Measurements from ENCODE around the gene RAB31.
A peak's percentile ranks its signal among the peaks of the same experiment; 100 is the strongest.

The RAB31 gene

DNA sequence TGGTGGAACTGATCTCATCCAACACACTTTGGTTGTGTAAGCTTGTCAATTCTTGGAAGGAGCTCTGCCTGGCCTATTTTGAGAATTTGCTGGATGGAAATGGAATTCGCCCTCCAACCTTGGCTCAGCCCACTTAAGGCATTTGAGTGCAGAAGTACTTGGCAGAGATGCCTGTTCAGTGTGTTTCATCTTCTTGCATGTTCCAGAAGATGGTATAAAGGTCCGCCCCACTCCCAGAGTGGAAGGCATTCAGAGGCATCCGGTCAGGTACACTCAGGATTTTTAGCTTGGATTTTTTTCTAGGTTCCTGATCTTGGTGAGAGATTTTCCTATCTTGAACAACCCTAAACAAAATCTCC, 116.4 kb downstream of the RAB31 start:
- DNase-seq, result no peak

DNA sequence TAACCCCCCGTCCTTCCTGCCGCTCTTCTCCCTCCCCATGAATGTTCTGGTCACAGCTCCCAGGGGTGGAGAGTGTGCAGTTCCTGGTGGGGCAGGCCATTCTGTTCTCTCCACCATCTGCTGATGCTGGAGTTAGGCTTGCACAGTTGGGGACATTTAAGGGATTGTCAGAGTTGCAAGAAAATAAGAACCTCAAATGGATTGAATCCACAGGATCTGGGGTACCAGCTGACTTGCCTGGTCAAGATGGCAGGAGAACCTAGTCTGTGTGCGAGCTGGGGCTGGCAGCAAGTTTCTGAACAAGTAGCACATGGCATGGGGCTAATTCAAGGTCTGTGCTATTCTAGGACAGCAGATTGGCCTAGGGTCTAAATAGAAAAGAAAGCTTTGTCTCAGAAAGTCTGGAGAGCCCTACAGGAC, 116.9 kb downstream of the RAB31 start:
- no peak for DNase-seq

DNA sequence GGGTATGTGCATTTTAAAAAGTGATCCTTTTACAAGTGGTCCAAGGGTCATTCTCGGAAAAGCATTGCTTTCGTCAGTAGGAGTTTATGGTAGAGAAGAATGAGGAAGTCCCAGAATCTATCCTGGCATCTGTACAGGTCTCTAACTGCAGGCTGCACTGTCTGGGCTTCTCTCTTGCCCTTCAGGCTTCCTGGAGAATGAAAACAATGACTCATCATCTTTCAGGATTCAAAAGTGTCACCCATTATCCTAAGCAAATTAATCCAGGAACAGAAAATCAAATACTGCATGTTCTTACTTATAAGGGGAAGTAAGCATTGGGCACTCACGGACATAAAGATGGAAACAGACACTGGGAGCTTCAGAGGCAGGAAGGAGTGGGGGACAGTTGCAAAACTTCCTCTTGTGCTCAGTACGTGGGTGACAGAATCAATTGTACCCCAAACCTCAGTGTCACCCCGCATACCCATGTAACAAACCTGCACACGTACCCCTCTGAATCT, 117.5 kb downstream of the RAB31 start:
- DNase-seq, result no peak

DNA sequence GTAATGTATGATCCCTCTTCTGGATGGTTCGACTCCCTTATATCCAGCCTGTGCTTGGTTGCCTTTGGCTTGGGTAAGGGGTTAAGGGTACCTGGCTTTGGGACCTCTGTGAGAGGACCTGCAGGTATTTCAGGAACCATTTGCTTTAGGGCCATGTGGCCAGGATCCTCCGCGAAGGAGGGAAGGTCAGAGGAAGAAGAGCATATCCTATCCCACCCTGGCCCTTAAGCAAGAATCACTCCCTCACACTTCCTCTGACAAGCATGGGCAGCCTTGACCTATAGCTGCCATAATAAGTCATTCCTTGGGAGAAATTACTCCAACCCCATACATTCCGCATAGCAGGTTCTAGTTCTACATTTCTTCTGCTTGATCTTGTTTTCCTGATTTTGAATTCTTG, 118.6 kb downstream of the RAB31 start:
- DNase-seq, result no peak

DNA sequence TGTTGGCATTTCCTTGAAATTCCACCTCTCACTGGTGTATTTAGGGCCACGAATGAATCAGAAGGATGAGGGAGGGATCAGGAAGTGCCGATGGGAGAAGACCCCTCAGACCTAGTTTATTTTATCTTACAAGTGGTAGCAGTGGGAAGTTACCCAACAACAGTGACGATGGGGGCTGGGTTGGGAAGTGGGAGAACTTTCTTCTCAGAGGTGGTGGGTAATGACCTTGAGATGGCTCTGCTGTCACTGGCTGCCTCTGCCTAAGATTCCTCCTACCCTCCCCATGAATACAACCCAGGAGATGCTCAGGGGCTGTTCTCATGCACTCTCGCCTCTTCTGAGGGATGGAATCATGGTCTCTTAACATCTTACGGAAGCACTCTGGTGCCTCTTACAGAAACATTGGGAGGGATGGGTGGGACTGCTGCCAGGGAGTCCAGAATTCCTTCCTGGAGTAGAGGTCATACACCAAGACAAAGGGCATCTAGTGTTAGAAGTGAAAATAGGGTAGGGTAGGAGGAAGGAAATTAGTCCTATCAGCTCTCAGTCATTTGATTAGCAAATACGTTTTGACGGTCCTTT, 119.2 kb downstream of the RAB31 start:
- no peak for DNase-seq

DNA sequence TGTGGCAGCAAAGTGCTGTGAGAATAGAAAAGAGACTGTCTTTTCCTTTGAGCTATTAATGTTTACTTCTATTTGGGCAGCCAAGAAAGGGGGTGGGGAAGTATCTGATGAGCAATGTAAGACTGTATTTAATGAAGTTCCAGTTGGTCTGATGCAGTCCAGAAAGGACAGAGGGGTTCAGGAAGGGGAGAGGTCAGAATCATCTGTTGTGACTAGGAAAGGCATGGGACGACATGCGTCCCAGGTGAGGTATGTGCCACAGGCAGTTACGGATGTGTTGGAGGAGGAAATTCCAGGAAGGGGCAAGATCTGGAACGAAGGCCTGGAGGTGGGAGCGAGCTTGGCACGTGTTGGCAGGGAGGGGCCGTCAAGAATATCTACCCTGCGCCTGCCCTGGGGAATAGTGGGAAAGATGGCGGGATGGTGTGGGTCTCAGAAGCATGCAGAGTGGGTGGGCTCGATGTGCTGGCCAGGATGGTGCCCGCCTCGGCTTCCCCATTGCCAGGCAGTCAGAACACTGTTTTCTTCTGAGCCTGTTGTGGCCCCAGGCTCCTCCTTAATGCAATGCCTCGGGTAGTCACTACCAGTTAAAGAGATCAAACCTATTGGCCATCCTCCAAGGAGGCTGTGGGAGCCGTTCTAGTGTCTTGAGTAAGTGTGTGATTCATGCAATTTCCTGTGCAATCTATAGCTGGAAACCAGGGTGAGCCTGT, 119.8 kb downstream of the RAB31 start:
- DNase-seq, result peak; percentile 6

DNA sequence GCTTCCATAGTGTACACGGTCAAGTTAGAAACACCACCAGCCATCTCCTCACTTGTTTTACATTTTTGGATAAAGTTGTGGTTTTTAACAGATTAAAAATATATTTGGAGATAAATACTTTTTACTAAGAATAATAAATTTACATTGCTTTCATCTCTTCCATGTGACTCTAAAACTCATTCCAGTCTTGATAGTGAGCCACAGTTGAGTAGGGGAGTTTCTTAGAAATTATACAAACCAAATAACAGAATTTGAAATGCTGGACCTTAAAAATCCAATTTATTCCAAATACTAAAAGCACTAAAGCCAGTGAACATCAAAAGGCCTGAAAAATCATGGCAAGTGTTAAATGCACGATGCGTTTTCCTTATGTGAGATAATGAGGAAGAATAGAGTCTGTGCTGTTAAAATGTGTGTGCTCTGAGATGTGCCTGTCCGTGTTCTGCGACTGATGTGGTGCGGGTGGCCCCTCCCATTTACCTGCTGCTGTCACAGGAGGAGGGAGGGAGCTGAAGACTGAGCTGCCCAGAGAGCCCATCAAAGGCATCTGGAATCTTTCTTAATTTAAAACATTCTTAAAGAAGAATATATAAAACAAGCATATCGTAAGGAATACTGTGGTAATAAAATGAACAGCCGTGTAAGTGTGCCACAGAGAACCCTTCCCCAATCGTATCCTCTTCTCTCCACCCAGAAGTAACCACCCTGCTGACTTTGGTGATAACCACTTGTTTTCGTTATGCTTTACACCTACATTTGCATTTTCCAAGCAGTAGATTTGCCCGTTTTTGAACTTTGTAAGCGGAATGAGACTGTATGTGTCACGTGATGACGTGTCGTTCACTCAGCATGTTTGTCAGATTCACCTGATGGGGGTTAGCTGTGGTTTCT, 120.7 kb downstream of the RAB31 start:
- DNase-seq, result no peak

DNA sequence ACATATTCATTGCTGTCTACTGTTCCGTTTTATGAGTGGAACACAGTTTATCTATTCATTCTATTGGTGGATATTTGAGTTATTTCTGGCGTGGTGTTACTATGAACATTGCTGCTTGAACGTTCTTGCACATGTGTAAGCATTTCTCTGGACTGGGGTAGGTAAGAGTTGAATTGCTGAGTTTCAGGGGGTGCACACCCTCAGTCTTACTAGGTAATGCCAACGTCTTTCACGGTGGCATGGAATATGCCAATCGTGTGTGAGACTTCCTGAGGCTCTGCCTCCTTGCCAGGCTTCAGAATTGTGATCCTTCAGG, 121.3 kb downstream of the RAB31 start:
- no peak for DNase-seq

DNA sequence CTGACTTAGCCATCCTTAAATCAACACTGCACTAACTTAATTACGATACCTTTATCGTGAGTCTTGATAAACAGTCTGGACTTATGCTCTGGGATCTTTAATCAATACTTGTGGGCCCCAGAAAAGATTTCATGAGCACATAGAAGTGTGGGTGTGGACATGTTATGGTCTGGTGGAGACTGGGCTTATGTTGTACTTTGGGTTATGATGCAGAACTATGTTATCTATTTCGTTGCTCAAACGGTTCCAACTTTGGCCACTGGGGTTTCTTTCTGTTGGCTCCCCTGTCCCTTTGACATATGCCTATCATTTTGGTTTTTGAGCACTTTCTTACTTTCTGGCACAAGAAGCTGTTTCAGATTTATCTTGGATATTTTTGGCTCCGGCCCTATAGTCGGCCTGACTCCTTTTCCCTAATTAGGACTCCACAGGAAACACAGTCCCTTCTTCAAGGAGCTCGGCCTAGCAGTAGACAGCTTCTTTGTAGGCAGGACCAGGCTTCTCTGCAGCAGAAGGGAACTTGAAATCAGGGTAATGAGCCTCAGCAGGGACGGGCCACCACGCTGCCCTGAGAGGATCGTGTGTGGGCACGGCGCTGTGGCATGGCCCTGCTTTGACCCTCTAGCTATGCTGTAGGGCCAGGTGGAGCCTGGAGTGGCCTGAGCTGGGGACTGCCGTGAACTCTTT, 123.1 kb downstream of the RAB31 start:
- no peak for DNase-seq

DNA sequence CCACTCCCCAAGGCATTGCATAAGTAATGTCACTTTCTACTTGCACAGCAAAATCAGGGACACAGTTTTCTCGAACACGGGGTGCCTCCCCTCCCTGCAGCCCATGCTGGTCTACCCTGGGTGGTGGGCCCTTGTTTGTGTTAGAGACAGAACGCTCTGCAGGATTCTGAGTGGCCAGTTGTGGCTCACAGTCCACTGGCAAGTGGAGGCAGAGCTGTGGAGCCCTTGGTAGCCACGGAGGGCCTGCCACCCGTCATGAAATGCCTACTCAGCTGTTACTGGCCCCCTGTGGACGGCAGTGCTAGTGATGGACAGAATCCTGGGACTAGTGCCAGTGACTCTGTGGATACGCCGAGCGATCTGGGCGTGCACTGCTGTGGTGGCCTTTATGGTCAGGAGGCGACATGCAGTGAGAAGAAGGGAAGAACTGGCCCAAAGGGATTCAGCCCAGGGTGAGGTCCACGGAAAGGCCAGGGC, 123.7 kb downstream of the RAB31 start:
- no peak for DNase-seq

DNA sequence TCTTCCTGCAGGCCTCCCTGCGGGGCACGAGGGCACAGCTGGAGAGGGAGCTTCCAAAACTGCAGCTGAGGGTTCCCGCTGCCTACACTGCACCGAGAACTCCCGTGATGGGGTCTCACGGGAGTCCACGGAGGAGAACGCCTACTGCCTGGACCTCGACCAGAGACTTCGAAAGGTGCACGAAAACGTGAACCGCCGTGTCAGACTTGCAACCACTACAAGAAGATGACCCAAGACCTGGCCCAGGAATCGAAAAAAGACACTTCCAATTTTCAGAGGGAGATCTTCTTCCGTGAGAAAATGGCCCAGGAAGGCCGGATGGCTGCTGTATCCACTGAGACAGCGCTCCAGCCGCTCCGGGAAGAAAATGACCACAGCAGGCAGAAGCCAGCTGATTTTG, 124.8 kb downstream of the RAB31 start:
- DNase-seq, result no peak

DNA sequence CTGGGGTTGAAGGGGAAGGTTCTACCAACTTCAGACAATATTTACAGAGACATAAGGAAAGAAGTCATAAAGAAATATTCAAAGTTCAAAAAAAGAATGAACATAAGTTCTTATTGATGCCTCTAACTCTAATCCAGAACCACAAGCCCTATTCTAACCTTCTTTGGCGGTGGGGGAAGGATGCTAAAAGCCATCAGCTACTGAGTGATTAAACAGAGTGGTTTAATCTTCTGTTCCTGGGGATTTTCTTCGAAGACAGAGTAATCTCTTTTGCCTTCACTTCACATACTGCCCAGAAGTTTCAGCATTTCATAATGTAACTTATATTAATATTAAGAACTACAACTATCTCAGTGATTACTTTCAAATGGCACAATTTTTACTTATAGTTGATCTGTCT, 126.5 kb downstream of the RAB31 start:
- no peak for DNase-seq

DNA sequence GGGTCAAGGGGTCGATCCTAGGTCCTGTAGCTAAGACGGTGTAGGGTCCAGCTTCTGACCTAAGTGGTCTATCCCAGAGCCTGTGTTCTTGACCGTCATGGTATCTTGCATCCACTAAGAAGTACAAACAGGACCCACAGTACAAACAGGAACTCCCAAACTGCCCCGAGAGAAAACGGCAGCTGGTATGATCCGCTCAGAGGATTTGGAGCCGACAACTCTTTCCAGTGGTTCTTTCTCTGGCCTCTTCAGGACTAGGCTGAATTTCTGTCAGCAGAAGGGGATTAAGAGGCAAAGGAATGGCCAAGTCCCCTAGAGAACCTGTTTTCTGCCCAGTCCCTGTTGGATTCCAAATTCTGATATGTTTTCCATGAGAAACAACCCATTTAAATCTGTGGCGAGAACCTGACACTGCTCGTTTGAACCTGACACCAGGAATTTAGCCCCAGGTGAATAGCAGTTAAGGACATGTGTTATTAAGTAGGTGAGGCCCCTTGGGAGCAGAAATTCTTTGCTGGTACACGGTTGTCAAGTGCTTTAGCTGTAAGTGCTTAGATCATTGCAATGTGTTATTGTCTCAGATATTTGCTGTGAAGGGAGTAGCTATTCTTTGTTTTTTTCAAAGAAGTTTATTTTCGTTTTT, 127.1 kb downstream of the RAB31 start:
- no peak for DNase-seq

DNA sequence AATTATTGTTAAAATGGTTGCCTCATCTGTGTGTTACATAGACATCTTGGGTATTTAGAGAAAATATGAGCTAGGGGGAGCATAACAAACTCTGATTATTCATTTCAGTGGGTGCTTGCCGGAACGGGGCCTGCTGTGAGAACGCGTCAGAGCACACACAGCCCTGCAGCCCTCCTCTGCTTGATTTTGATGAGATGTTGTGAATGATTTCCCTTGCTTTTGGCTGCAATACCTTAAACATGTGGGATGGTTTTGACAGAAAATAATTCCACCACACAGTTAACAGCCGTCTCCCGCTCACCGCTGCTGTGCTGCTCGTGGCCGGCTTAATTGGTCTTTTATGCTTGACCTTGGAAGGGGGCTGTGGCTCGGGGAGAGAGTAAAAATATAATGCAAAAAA, 127.7 kb downstream of the RAB31 start:
- DNase-seq, result no peak

DNA sequence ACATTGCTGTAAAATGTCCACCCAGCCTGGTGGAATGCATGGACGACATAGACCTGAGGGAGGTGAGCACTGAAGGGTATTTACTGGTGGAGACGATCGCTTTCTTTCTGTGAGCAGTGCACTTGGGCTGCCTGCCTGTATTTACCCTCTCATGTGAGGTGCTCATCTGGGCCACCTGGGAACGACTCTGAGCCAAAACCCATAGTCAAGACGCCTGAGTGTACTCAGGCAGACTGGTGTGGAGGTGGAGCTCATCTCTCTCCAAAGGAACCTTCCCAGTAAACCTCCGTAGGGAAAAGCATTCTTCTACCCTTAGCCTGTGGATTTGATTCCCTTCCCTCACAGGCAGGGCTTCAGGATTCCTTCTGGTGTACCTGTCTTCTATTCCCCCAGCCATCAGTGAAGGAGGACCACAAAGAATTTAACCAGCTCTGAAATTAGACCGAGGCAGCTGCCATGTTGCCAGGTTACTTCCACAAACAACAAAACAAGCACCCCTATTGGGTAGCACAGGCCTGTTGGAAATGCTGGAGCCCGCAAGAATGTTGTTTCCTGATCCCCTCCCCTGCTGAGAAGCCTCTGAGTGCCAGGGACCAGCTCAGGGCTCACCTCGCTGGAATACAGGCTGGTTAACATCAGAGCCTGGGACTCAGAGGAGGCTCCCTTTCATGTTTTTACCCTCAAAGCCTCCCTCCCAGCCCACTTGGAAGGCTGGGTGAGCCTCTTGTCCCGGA, 130.2 kb downstream of the RAB31 start:
- DNase-seq, result no peak

DNA sequence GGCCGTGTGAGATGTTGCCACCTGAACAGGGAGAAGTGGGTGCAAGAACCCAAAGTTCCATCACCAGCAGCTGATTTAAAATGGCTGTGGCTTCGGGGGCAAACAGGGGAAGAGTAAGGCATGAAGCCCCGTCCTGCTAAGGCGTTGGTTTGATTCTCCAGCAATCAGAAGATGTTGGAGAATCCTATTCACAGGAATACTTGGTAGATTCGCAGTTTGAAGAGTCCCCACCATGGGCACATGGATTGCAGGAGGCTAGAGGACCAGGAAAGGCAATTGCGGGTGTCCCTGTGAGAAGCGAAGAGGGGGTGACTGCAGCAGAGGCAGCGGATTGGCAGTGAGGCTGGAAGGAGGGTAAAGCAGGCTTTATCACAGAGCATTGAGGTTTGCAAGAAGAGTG, 131.1 kb downstream of the RAB31 start:
- no peak for DNase-seq

DNA sequence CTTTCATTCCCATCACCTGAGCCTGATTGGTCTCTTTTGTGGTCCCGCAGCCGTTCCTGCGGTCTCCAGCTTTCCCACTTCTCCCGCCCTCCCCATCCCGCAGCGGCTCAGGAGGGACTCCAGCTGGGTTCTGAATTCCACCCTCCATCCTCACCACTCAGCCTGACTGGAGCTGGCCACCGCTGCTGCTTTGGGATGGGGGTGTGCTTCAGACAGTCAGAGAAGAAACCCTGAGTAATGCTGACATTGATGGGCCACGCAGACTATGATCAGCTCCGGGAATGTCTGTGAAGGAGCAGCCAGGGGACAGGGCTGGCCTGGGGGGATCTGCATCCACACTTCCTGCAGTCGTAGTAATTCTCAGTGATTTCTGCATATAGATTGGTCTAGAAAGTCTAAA, 131.8 kb downstream of the RAB31 start:
- DNase-seq, result no peak

DNA sequence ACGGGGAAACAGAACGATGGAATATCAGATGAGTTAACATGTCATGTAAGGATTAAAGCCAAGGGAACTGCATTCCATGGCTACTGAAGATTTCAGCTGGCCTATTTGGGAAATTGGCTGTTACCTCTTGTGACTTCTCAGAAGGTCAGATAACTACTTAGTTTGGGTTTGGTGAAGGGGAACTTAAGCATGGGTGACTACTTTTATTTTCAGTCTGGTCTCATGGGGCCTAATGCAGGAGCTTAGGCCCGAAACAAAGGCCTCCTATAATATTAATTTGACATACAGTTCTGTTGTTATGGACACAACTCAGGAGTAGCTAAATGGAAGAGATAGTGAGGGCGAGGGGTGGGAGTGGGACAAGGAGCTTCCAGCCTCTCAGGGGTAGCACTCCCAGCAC, 133.7 kb downstream of the RAB31 start:
- no peak for DNase-seq

DNA sequence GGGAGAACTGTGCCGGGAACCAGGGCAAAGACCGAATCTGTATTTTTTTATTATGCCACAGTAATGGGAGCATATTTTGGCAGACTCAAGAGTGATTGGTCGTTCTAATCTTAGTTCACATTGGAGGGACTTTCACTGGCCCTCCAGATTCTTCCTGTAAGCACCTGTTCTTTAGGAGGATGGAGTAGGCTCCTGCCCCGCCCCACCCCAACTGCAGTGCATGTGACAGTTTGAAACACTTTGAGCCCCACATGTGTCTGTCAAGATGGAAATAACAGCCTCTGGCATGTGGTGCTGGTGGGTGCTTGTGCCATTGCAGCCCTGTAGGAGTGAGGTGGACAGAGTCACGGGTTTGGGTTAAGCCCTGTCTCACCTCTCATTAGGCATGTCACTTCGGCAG, 134.3 kb downstream of the RAB31 start:
- no peak for DNase-seq

DNA sequence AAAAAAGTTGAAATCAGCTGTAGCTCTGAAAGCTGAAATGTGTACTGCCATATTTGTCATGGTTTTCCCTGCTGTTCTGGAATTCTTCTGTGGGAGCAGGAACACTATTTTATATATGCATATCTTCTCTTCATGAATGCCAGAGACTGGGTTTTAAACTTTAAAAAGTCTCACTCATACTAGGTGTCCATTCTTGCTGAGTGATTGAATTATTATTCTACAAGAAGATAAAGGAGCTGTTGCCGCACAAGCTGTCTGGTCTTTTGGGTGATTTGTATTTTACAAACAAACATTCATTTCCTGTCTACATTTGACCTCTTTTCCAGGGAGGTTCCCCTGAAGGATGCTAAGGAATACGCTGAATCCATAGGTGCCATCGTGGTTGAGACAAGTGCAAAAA, 137.2 kb downstream of the RAB31 start:
- no peak for DNase-seq

DNA sequence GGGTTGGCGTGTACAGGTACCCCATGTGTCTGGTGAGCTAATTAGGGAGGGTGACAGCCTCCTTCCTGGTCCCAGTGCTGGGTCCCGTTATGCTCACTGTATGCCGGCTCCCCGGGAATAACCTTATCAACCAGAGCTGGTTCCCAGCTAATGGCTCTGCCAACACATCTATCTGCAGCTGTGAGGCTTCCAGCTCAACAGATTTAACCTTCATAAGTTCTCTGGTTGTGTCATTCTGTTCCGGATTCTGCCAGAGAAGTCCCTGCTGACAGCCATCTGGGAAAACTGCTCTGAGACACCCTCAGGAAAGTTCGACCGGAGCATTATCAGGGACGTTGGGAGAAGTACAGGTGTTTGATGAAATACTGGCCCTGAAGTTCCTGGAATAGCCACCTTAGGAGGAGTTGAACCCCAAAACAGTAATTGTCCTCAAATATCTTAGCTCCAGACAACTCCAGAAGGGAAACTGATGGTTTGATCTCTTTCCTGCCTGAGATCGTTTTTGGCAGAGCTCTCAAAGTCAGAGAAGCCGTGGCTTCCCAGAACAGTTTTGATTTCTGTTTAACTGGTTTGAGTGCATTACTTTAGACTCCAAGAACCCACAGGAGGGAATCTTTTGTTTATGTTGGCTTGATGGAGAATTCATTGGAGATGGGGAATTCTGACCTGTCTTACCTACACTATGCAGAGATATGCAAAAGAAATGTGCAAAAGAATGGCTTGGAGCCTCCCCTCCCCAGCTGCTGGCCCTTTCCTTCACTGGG, 138.2 kb downstream of the RAB31 start:
- no peak for DNase-seq
